GM19468 (cell line): ENCODE data around the gene RHBDD2.

Experiments used
- ATAC-seq: cut with Tn5 transposase; IDR thresholded peaks from one replicate; pipeline ENCODE4 v1.9.1; 2021; ENCODE audit warnings: mild to moderate bottlenecking, moderate library complexity, moderate number of reproducible peaks; ENCODE audit not compliant: unreplicated experiment; ENCODE audit errors: extremely low read depth

RHBDD2 gene

GRCh38 chr7:75915416-75916156 is 36.8 kb downstream of the RHBDD2 start:
- no peak for ATAC-seq

DNA sequence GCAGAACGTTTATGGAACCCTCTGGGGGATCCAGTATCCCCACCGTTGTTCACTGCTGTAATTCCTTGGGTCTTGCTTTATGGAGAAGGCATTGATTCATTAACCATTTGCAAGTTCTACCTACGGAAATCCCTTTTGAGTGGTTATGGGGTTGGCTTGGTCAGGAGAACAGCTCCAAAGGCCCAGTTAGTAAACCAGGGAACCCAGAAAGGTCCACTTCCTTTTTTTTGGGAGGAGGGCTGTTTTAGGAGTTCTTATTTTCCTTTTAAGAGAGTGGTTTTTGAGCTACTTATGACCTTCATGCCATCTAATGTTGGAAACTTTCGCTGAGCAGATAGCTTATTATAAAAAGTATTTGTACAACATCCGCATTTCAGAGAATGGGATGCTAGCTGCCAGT is 37.4 kb downstream of the RHBDD2 start:
- ATAC-seq = no peak

- ATAC-seq = no peak
Observed at GRCh38 chr7:75916685-75917634, 38.1 kb downstream of the RHBDD2 start.

- no peak for ATAC-seq
Observed at GRCh38 chr7:75920431-75921161, 41.8 kb downstream of the RHBDD2 start.

DNA sequence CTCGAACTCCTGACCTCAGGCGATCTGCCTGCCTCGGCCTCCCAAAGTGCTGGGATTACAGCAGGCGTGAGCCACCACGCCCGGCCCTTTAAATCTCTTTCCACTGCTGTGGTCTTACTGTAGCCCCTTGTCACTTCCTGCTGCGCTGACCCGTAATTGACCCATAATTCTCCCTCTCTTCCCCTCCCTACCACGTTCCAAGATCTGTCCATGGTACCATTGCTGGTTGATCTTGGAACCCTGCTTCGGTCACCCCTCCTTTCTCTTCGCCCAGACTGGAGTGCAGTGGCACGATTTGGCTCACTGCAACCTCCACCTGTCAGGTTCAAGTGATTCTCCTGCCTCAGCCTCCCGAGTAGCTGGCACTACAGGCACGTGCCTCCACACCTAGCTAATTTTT is 42.6 kb downstream of the RHBDD2 start:
- ATAC-seq = no peak

DNA sequence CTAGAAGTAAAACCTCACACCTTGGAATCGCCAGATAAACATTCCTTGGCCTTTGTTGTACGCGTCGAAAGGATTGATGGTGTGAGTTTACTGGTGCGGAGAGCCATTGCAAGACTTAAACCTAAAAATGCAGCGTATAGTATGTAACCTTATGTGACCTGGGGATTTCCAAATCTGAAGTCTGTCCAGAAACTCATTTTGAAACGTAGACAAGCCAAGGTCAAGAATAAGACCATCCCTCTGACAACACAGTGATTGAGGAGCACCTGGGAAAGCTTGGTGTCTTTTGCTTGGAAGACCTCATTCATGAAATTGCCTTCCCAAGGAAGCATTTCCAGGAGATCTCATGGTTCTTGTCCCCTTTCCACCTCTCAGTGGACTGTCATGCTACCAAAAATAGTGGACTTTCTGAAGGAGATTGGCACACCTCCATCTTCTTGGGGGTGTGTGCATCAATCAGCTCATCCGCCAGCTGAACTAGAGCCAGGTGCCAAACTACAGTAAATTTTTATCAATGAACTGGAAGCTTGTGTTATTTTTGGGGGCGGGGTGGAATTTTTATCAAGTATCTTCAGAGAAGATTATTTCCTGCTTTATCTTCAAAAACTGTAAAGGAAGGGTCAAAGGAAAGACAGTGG is 44.3 kb downstream of the RHBDD2 start:
- ATAC-seq = no peak

DNA sequence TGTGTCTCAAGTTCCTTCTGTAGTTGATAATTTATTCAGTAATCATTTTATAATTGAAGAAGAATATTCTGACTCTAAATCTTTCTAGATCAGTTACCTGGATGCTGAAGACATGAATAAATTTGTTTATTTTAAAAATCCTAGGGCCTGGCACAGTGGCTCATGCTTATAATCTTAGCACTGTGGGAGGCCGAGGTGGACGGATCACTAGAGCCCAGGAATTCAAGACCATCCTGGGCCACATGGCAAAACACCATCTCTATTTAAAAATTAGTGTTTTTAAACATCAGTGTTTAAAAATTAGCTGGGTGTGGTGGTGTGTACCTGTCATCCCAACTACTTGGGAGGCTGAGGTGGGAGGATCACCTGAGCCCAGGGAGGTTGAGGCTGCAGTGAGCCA is 45.4 kb downstream of the RHBDD2 start:
- ATAC-seq = no peak

DNA sequence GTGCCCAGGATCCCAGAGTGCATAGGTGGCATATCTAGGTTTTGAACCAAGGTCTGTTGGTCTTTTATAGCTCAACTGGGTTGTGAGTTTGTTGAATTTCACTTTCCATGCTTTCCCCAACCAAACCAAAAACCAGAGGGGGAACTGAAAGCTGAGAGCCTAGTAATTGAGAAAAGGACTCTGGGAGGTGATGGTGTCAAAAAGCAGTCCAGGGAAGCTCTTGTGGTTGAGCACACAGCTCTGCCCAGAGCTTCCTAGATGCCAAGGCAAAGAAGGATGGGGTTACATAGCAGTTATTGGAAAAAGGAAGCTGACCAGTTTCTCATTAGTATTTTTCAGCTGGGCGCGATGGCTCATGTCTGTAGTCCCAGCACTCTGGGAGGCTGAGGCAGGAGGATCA is 46.1 kb downstream of the RHBDD2 start:
- ATAC-seq = no peak

- no peak for ATAC-seq
Observed at GRCh38 chr7:75925717-75926435, 47.0 kb downstream of the RHBDD2 start.

- ATAC-seq = no peak
Observed at GRCh38 chr7:75928568-75928914, 49.7 kb downstream of the RHBDD2 start.

DNA sequence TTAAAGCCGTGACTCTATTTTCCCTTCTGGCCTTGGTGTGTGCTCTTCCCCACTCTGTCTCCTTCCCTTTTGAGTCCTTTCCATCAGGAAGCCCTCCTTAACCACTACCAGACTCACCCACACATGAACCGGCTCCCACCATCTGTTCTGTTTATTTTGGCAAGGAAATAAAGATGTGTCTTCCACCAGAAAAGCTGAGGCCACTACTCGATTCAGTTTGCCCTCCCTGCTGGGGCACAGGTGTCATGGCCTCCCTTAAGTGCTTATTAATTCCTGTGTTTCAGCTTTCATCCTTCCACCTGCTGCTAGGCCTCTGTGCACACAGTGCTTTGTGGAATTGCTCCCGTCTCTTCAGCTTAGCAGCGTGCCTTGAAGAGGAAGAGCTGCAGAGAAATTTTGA is 52.8 kb downstream of the RHBDD2 start:
- ATAC-seq = no peak

DNA sequence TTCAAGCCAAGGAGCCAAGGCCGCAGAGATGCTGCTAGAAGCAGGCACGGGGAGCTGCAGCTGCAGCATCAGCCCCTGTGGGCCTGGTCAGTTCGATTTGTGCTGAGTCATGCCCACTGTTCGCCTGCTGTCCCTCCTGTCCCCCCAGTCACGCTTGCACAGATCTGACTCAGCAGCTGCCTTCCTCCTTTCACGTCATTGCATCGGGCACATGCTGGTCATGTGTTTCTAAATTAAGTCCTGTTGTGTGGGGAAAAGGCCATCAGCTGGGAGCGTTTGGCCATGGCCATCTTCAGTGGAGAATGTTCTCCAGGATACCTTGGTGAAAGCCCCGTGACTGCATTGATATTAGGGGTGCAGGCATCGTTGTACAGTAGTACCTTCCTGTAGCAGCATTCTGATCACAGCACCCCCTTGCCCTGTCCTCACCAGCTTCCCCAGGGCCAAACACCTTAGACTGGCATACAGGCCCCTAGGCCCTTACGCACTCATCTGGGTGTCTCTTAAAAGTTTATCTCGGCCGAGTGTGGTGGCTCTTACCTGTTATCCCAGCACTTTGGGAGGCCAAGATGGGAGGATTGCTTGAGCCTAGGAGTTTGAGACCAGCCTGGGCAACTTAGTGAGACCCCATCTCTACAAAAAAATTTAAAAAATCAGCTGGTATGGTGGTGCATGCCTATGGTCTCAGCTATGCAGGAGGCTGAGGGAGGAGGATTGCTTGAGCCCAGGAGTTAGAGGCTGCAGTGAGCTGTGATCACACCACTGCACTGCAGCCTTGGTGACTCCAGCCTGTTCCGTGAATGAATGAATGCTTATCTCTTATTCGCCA is 59.3 kb downstream of the RHBDD2 start:
- ATAC-seq = no peak
